ENCODE data around the gene TMOD2.

TMOD2 gene

DNA sequence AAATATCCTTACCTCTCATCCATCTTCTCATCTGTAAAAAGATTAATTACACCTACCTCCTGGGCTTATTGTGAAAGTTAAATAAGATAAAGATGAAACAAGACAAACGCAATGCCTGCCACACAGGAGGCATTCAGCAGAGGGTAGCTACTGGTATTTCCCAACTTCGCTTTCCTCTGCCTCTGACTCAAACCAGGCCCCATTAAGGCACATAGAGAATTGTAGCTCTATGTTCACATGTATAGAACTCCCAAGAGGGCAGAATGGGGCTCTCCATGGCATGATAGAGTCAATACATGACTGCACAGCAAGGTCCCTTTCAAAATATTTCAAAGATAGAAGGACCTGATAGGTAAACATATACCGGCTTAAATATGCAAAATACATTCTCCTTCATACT lies 15.3 kb upstream of the TMOD2 start:
- DNase-seq (ENCODE audit: low read depth) = no peak

DNA sequence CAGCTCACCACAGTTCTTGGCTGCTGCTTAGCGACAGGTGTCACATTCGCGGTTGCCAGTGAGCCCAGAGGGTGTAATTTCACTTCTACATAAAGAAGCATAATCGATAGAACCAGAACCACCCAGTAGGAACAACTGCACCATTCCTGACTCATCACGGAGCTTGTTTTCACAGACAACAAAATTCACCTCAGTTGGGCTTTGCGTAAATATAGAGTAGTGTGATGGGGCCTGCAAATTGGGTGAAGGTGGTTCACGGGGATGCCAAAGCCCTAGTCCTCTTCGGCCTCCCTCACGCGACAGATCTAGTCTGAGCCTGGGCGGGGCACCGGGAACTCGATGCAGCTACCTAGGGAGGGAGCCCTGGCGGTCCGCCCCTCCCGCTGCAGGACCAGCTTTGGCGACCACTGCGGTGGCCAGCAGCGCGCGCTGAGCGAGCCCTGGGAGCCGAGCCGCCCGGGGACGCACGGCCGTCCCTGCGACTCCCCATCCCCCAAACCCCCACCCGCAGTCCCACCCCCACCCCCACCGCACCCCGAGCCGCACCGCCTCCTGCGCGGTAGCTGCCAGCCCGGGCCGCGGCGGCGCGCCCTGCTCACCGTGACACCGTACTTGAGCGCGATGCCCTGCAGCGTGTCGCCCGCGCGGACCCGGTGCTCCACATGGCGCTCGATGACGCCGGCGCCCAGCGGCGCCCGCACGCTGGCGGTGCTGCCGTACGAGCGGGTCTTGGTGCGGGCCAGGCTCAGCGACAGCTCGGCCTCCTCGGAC lies 14.5 kb upstream of the TMOD2 start:
- DNase-seq (ENCODE audit: low read depth) = peak; percentile 37

DNA sequence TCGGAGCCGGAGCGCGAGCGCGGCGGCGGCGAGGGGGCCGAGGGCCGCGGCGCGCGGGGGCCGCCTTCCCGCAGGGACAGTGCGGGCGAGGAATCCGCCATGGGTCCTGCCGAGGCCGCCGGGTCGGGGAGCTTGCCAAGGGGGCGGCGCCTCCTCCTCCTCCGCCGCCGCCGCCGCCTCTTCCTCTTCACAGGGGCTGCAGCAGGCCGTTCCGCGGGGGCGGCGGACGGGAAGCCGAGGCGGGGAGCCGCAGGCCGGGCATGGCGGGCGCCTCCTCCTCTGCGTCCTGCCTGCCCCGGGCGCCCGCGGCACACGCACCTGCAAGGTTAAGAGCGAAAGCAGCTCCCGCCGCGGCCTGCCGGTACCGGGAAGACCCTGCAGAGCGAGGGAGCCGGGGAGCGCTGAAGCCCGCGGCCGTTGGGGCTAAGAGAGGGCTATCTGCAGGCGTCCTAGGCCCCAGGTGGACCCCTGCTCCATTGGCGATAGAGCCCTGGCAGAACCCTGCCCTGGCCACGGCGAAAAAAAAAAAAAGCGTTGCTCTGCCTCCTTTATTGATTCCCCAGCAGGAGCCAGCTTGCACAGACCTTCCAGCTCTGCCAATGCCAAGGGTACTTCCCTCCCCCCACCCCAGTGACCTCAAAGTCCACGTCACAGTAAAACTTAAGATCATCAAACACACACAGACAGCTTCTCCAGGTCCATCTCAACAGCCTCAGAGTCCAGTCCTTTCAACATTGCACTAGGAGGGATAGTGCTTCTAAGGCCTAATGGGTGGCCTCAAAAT lies 13.7 kb upstream of the TMOD2 start, which contains the start of gene LYSMD2:
Gene LYSMD2, minus strand, starts transcription at position 134 of the 784 bp plus-strand sequence. Its CDS starts 33 bp downstream, at position 101.
- DNase-seq (ENCODE audit: low read depth) = peak; percentile 62

DNA sequence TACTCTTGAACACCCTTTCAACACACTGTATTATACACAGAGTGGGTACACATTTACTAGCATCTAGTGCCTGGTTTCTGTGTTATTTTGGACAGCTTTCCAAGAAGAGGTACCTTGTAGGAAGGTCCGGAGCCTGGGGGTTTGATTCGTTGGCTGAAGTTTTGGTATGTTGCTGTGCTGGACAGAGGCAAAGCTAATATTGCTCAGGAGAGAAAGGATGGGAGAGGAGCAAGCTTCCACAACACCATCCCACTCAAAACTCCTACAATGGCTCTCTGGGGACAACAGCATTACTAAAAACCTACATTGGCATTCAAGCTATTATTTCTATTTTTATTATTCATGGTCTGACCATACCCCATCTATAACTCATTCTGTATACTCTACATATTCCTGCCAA lies 12.8 kb upstream of the TMOD2 start:
- no peak for DNase-seq (ENCODE audit: low read depth)

DNA sequence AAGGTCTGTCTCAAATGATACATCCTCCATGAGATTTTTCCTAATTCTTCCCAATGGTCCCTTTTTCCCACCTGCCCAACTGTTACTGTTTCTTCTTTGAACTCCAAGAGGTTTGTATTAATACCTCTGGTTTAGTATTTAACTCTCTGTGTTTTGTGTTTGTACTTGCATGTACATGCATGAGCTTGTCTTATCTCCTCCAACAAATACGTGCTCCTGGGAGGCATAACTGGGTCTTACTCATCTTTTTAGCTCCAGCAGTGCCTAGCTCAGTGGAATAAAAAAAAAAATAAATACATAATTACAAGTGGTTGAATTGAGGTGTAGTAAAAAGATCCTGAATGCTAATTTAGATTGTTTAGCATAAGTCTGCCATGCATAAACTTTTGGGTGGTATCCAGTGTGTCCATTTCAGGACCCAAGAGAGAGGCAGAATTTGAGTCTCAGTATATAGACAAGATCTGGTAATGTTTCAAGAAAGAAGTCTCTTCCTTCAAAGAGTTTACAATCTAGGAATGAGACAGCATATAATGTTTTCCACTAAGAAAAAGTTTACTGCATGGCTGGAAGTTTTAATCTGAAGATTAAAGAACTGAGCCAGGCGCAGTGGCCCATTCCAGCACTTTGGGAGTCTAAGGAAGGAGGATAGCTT lies 12.2 kb upstream of the TMOD2 start:
- no peak for DNase-seq (ENCODE audit: low read depth)

DNA sequence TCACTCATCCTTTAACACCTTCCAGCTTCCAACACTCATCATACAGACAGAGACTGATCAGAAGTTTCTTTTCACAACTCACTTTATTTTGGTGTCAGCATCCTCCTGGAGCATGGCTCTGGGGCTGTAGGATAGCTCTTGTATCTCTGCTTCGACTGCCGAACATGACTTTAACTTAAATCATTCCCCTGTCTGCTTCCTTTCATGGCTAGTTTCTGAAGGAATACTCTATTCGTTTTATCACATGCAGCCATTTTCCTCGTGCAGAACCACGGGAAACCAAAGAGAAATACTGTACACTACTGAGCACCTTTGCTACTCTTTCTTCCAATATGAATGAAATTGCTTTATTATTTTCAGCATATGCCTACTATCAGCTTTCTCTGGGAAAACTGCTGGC lies 2.1 kb upstream of the TMOD2 start:
- no peak for DNase-seq (ENCODE audit: low read depth)

DNA sequence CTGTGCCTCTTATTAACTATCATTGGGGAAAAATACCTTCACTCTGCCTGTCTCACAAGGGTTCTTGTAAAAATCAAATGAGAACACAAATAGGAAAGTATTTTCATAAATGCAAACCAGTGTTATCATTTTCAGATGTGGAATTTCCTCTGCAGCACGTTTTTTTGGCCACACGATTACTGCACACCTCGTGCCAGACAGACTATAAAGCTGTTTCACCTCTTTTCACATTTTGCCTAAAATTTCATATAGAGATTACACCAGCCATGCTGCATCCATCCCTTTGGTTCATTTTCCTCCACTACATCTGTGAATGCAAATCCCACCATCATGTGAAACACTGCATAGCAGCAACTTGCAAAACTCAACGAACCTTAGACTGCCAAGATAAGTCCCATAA lies 1.2 kb upstream of the TMOD2 start:
- DNase-seq (ENCODE audit: low read depth) = no peak

DNA sequence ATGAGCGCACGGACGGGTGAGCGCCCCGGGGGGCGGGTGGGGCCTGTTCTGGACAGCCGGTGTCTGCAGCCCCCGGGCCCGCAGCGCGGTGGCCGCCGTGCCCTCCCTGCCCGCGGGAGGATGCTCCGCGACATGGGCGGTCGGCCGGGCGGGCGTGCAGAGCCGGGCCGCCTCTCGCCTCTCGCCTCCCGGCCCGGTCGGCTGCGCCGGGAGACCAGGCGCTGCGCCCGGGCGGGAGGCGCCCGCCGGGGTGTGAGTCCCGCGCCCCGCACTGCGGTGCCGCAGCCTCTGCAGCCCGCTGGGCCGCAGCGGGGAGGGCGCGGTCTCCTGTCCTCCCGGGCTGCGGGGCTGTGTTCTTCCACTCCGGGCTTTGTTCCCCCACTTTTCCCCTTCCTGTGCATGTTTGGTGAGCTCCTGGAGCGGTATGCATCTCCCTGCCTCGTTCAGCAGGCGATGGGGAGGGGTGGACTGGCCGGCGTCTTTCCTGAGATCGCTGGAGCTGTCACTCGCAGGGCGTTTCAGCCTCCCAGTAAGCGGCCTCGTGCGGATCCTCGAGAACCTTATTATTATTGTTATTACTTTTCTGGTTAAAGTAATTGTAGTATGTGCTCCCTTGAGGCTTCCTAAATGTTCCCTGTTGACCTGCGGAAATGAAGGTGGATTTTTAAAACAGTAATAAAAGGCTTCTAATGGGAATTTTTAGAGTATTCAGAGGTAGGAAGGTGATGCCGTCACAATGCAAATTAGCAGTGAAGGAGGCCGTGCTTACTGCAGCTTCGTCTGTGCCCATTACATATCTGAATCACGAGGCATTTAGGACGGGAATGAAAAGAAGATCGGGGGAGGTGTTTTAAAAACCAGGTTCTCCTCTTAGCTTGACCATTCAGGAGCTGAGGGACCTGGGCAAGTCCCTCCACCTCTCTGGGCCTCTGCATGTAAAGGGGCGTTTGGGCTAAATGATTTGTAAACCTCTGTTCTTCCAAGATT lies 593 bp downstream of the TMOD2 start:
- DNase-seq (ENCODE audit: low read depth) = no peak

DNA sequence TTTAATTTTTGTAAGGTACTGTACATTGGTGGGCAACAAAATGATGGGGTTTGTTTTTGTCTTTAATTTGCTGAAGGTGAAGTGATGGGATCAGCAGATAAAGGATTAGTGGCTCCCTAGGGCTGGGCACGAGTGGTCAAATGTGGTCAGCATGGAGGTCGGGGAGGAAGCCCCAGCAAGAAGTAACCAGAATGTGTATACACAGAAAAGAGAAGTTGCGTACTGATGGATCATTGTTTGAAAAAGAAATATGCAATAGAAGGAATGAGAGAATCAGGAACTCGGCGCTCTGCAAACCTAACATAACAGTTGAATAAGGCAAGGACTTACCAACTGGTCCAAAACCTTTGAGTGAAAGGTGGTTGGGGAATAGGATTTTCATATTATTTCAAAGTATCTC lies 1.5 kb downstream of the TMOD2 start:
- no peak for DNase-seq (ENCODE audit: low read depth)

DNA sequence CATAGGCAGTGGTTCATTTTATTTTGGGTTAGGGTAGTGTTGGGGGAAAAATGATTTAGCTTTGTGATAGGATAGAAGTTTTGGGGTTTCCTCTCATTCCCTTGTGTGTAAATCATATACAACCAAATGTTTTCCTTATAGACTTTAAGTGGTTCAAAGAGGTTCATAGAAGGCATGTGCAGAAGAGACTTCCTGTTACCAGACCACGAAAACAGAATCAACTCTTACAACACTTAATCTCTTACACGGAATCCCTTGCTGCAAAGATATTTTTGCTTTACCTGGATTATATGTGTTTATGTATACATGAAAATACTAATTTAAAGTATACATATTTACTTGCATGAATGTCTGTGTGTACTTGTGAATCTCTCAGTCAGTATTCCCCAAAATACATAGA lies 2.9 kb downstream of the TMOD2 start:
- DNase-seq (ENCODE audit: low read depth) = no peak

DNA sequence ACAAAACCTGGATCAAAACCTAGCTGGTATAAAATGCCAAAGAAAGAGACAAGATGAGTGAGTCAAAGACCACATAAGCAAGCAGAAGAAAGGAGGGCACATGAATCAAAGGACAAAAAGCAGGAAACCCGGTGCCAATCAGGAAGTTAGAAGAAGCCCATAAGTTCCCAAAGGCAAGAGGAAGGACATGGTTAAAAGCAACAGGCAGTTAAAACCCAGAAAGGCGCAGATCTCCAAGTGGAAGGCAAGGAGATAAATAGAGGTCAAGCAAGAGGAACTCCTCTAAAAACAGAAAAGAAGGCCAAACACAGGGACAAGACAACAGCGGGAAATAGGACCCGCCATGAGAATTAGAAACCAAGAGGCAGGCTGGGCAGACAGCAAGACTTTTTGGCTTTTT lies 4.4 kb downstream of the TMOD2 start:
- no peak for DNase-seq (ENCODE audit: low read depth)

DNA sequence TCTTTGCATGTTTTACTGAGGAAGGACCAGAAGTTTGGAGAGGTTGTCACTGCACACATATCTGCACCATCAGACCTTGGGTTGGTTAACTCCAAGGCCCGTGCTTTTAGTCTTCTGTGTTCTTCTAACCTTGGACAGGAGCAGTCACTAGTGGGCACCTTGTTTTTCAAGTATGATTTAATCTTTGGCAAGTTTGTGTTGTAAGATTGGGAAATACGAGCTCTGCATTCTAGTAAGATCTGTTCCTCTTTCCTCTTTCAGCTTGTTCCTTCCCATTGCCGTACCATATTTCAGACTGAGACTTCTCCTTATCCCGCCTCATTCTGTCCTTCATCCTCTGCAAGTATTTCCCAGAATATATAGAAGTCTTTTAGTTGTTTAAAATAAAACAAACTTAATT lies 5.1 kb downstream of the TMOD2 start:
- DNase-seq (ENCODE audit: low read depth) = no peak

DNA sequence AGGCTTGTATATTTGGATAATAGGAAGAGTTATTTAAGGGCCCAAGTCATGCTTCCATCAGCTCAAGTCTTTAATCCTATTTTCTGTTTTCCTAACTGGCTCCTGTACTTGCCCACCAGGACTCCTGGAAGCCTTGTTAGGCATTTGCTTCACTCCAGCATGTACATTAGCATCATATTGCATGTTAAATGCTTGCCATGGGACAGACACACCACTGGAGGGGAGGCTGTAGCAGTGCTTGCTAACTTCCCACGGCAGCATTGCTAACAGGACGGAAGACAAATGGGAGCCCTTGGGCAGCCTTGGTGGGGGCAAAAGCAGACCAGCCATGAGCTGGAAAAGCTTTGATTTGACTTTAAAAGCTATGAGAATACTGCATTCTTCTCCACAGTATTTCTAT lies 6.1 kb downstream of the TMOD2 start:
- DNase-seq (ENCODE audit: low read depth) = no peak

DNA sequence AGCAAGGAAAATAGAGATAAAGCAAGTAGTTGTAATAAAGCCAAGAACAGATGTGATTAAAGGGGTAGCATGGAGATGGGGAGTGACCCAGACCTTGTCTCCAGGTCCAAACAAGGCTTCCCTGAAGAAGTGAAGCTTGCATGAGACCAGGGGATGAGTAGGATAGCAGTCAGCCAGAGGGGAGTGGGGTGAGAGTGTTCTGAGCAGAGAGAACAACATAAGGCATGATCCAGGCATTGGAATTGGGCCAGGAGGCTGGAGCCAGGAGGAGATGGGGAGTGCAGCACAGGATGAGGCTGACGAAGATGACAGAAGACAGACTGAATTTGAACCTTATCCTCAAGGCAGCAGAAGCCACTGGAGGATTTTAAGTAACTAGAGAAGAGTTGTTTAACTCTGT lies 7.2 kb downstream of the TMOD2 start:
- DNase-seq (ENCODE audit: low read depth) = no peak

DNA sequence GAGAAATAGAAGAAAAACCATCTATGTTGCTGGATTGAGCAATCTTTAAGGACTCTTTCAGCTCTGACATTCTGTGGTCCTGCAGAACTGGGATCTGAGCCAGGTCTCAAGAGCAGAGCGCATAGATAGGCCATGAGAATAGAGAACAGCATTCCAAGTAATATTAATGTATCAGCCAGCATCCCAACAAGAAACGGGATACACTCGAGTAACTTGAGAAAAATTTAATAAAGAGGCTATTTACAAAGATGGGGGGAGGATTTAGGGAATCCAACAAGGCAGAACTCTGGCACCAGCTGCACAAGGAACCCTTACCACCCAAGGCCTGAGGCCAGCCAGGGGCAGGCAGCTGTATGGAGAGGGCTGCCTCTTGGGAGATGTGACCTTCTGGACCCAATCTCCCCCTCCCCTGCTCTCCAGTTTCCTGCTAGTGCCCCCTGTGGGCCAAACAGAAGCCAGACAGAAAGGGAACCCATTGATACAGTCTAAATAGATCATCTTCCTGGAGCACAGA lies 8.2 kb downstream of the TMOD2 start:
- no peak for DNase-seq (ENCODE audit: low read depth)

DNA sequence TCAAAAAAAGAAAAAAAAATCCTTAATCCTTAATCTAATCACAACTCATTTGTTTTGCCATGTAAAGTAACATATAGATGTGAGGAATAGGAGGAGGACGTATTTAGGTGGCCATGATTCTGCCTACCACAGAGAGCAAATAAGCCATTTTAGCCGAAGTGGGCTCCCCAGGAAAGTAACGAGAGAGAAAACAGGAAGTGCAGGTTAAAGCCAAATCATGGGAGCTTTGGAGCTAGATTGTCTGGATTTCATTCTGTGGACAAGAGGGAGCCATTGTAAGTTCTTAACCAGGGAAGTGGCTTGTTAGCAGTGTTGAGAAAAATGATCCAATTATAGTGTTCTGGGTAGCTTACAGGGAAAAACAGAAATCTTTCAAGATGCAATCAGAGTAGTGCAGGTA lies 9.4 kb downstream of the TMOD2 start:
- DNase-seq (ENCODE audit: low read depth) = no peak

DNA sequence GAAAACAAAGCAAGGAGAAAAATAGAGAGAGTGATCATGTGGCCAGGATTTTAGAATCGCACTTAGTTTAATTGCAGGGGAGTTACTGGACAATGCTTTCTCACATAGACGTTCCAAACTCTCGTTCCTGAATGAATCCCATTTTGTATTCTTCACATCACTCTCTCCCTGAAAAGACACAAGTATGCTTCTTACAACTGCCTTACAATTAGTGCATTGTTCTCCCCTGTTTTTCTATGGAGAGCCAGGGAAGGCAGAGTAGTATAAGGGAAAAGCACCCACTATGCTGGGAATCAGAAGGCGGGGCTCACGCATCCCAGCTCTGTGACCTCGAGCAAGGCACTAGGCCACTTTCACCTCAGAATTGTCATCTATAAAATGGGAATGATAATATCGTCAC lies 14.4 kb downstream of the TMOD2 start:
- no peak for DNase-seq (ENCODE audit: low read depth)

DNA sequence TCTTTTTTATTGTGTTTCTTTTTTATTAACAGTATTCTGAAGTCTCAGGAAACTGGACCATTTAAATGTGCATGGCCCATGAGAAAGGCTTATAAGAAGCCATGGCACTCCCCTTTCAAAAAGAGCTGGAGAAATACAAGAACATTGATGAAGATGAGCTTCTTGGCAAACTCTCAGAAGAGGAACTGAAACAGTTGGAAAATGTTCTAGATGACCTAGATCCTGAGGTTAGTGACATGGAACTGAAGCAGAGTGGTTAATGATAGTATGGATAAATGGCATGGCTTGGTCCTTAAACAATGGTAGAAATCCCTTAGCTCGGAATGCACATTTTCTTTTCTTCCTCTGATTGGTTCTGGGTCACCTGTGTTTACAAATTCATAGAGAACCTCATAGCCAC lies 14.9 kb downstream of the TMOD2 start:
- DNase-seq (ENCODE audit: low read depth) = no peak

DNA sequence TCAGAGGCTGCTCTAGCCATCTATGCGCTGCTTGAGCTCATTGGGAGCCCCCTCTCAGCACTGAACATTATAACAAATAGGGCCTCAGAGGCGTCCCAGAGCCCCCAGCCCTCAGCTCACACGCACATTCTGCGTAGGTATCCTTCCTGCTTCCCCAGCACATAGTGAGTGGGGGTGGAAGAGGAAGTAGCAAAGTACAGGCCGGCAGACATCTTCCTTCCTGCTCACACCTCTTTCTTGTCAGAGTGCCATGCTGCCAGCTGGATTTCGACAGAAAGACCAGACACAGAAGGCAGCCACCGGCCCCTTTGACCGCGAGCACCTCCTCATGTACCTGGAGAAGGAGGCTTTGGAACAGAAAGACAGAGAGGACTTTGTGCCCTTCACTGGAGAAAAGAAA lies 16.6 kb downstream of the TMOD2 start:
- no peak for DNase-seq (ENCODE audit: low read depth)

DNA sequence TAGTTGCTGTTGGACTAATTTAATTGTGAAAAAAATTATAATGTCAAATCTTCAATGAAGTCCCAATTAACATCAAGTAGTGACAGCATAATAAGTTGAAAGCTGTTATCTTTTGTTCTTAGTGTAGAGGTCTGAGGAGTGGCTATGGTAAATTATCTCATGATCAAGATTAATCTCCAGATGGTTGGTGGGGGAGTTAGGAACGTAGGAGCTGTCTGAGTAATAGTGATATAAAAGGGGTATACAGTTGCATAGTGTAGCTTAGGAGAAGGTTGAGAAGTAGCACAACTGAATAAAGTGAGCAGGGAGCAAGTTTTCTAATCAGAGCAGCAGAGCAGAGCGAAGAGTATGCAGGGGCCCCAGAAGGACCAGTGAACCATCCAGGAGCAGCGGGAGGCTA lies 19.5 kb downstream of the TMOD2 start:
- no peak for DNase-seq (ENCODE audit: low read depth)

DNA sequence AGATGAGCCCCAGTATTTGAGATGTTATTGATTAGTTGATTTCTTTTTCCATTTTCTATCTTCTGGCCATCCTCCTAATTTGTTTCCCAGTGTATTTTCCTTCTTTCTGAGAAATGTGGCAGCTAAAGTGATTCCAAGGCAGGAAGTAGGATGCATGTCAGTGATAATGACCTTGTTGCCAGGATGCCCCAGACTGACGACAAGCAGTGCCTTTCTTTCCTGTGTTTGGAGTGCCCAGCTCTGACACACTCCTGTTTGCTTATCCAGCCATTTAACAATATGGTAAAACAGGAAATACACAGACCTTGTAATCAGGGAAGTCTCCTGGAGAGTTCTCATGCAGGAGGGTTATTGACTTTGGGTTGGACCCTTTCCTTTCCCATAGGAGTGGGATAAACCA lies 20.4 kb downstream of the TMOD2 start:
- DNase-seq (ENCODE audit: low read depth) = no peak

DNA sequence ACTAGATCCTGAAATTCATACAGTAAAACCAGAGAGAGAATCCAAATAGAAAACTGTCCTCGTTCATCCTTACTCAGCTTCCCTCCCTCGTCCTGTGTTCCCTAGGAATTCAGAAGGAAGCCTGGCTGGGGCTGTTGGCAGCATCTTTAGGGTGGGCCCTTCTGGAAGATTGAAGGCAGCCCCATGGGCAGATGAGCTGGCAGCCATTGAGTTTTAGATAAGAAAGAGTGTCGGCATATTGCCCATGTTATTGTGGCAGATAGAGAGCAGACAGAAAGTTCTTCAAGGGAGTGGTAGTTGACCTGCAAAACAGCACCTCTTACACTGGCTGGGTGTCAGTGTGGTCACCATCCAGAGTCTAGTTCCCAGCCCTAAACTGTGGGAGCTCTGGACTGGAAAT lies 23.5 kb downstream of the TMOD2 start:
- DNase-seq (ENCODE audit: low read depth) = no peak

Measured in stimulated activated CD8-positive, alpha-beta memory T cell treated with anti-CD3 and anti-CD28 coated beads, Interleukin-4, amount 100 ng/mL, for 24 hours (primary cell).